ENCODE data around the gene AFG1L. TPM values are rescaled to one million over a fixed set of nuclear protein-coding genes. Genes with fewer than 3 reads are reported as not detected.

Gene AFG1L
- total and polyA plus RNA-seq, 7 donors, result 2.4 to 10.4 (median 5.4) TPM

DNA sequence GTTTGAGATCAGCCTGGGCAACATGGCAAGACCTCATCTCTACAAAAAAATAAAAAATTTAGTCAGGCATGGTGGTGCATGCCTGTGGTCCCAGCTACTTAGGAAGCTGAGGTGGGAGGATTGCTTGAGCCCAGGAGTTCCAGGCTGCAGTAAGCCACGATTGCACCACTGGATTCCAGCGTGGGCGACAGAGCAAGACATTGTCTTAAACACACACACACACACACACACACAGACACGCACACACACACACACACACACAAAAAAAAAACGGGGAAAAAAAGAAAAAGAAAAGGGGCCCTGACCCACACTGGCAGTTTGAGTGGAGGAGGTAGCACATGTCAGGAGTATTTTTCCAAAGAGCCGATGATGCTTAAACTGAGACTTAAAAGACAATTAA, 122.2 kb downstream of the AFG1L start:
- Histone ChIP-seq H3K36me3 (ENCODE audit: insufficient read depth in 1 of 2, low read depth in 1 of 2) (no peaks in the 10 kb centered on the region), H3K27ac (no peak overlapping the region), H3K4me3 (no peak overlapping the region), H3K27me3 (ENCODE audit: insufficient read depth in 3 of 3, low read length in 2 of 3) (no peaks in the 10 kb centered on the region), H3K4me1 (no peaks in the 10 kb centered on the region), H3K9me3 (no peaks in the 10 kb centered on the region)
- ATAC-seq, result no peak
- 78 to 89% (median 88%) methylated on average over 6 of the region's 6 CpGs for WGBS, 3 donors
- intact Hi-C loops (cut with DNase I), result no loop called here
- TF ChIP-seq, protein P1, sequence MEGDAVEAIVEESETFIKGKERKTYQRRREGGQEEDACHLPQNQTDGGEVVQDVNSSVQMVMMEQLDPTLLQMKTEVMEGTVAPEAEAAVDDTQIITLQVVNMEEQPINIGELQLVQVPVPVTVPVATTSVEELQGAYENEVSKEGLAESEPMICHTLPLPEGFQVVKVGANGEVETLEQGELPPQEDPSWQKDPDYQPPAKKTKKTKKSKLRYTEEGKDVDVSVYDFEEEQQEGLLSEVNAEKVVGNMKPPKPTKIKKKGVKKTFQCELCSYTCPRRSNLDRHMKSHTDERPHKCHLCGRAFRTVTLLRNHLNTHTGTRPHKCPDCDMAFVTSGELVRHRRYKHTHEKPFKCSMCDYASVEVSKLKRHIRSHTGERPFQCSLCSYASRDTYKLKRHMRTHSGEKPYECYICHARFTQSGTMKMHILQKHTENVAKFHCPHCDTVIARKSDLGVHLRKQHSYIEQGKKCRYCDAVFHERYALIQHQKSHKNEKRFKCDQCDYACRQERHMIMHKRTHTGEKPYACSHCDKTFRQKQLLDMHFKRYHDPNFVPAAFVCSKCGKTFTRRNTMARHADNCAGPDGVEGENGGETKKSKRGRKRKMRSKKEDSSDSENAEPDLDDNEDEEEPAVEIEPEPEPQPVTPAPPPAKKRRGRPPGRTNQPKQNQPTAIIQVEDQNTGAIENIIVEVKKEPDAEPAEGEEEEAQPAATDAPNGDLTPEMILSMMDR (IDR thresholded peaks at IDR 0.05), result no peak
- DNase-seq, result no peak

DNA sequence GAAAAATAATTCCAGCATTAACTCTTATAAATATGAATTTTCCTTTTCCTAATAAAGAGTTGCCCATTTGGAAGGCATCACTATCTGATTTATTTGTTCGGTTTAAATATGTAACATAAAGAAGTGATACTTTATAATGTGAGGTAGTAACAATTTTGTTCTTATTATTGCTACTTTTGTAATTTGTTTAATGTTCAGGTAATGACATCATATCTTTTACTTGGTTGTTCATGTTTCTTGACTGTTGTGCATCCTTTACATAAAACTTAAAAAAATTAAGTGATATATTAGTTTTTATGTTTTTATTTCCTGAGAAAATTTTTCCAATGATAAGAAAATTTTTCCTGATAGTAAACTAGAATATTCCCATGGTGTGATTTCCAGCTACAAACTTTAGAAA, 124.6 kb downstream of the AFG1L start:
- WGBS, 3 donors, result 93 to 97% (median 95%) methylated on average over 1 of the region's 1 CpG
- H3K36me3 ChIP-seq (ENCODE audit: insufficient read depth in 1 of 2, low read depth in 1 of 2), result no peaks in the 10 kb centered on the region
- intact Hi-C loops (cut with DNase I), result no loop called here
- no peak for ATAC-seq
- DNase-seq, result no peak
- H3K27me3 ChIP-seq (ENCODE audit: insufficient read depth in 3 of 3, low read length in 2 of 3), result no peaks in the 10 kb centered on the region
- H3K27ac ChIP-seq, result no peak overlapping the region
- H3K4me1 ChIP-seq, result no peaks in the 10 kb centered on the region
- no peak overlapping the region for H3K4me3 ChIP-seq
- TF ChIP-seq, protein P1 (IDR thresholded peaks at IDR 0.05), result no peak
- H3K9me3 ChIP-seq, result no peaks in the 10 kb centered on the region

DNA sequence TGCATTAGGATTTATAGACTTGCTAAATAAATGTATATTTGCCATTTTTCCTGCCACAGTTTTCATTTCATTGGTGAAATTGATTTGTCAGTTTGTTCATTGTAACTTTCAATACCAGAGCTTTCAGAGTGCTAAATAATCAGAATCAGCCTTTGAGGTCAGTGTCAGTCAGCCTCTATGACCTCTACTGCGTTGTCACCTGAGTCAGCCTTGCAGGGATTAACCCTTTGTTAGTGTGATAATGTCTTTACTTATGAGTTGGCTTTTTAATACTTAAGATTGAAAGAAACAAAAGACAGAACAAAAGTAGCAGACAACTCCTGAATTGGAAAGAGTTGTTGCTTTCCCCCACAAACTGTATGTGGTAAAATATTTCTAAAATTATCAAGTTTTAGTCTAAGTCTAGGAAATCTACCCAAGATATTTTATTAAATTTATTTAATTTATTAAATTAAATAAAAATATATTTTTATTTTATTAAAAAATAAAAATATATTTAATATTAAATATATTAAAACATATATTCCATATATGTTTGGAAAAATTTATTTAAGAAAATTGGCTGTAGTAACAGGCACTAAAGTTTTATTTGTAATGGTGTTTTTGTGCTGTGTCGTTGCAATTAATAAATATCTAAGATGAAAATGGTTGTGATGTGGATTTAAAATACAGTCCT, 125.2 kb downstream of the AFG1L start:
- no peaks in the 10 kb centered on the region for H3K9me3 ChIP-seq
- H3K36me3 ChIP-seq (ENCODE audit: insufficient read depth in 1 of 2, low read depth in 1 of 2), result no peaks in the 10 kb centered on the region
- DNase-seq, result no peak
- H3K4me3 ChIP-seq, result no peak overlapping the region
- WGBS, 3 donors, result 56 to 60% (median 60%) methylated on average over 2 of the region's 2 CpGs
- intact Hi-C loops (cut with DNase I), result no loop called here
- no peak overlapping the region for H3K27ac ChIP-seq
- H3K27me3 ChIP-seq (ENCODE audit: insufficient read depth in 3 of 3, low read length in 2 of 3), result no peaks in the 10 kb centered on the region
- no peaks in the 10 kb centered on the region for H3K4me1 ChIP-seq
- TF ChIP-seq, protein P1 (IDR thresholded peaks at IDR 0.05), result no peak
- ATAC-seq, result no peak

DNA sequence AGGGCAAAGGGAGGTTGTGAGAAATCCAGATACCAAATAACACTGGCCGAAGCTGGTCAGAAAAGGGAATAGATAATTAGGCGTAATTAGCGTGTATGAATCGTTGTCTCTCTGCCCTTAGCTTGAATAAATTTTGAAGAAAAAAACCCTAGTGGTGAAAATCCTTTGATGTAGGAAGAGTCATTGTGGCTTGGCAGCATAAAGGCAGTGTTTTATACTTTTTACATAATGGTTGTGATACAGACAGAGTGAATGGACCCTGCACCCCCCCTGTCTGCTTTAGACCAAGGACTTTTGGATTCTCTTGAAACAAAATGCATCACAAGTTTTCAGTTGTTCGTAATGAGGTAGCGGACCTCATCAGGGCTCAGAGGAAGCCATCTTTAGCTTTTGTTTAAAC, 126.5 kb downstream of the AFG1L start:
- 93 to 94% (median 94%) methylated on average over 6 of the region's 6 CpGs for WGBS, 3 donors
- ATAC-seq, result no peak

More for the DNA sequence above, 126.5 kb downstream of the AFG1L start:
- no peak for DNase-seq
- intact Hi-C loops (cut with DNase I), result no loop called here
- H3K4me3 ChIP-seq, result no peak overlapping the region
- H3K4me1 ChIP-seq, result no peaks in the 10 kb centered on the region
- no peaks in the 10 kb centered on the region for H3K9me3 ChIP-seq
- no peak overlapping the region for H3K27ac ChIP-seq
- no peaks in the 10 kb centered on the region for H3K36me3 ChIP-seq (ENCODE audit: insufficient read depth in 1 of 2, low read depth in 1 of 2)
- TF ChIP-seq, protein P1 (IDR thresholded peaks at IDR 0.05), result no peak
- no peaks in the 10 kb centered on the region for H3K27me3 ChIP-seq (ENCODE audit: insufficient read depth in 3 of 3, low read length in 2 of 3)
